ENCODE results near the gene FTSJ3.

Gene FTSJ3

GRCh38 chr17:63831505-63831904 is 4.0 kb upstream of the FTSJ3 start:
- in situ Hi-C loops (cut with HindIII; ENCODE audit: low pct_ligation_motif_present, low pct_unique_long_range_greater_than_20kb, low sequenced_read_pairs) = no loop called here

GRCh38 chr17:63830904-63831491 is 3.5 kb upstream of the FTSJ3 start:
- DNase-seq = no peak
- in situ Hi-C loops (cut with HindIII; ENCODE audit: low pct_ligation_motif_present, low pct_unique_long_range_greater_than_20kb, low sequenced_read_pairs) = no loop called here

More at GRCh38 chr17:63831505-63831904, 4.0 kb upstream of the FTSJ3 start:
- no peak for DNase-seq

GRCh38 chr17:63830278-63830677 is 2.8 kb upstream of the FTSJ3 start:
- in situ Hi-C loops (cut with HindIII; ENCODE audit: low pct_ligation_motif_present, low pct_unique_long_range_greater_than_20kb, low sequenced_read_pairs) = no loop called here

DNA sequence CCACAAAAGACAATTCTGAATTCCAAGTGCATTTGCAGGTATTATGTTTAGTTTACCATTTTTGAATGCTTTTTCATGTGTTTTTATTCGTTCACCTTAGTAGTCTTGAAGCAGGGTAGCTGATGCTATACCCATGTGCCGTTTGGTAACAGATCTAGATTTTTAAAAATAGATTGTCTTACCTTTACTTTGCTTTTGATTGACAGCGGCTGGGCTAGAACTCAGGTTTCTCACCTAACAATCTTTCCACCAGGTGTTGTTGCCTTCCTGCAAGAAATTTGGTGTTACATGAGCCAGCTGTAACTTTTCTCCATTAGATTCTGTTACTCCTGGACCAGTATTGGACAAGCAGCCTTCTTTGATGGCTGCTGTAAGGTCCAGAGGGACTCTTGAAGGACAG is 1.5 kb upstream of the FTSJ3 start:
- no peak for DNase-seq
- in situ Hi-C loops (cut with HindIII; ENCODE audit: low pct_ligation_motif_present, low pct_unique_long_range_greater_than_20kb, low sequenced_read_pairs) = no loop called here

More at GRCh38 chr17:63830278-63830677, 2.8 kb upstream of the FTSJ3 start:
- DNase-seq = no peak

- in situ Hi-C loops (cut with HindIII; ENCODE audit: low pct_ligation_motif_present, low pct_unique_long_range_greater_than_20kb, low sequenced_read_pairs) = no loop called here
- no peak for DNase-seq
Measured at GRCh38 chr17:63827801-63828221, 348 bp upstream of the FTSJ3 start.

- DNase-seq = peak; percentile 59
- in situ Hi-C loops (cut with HindIII; ENCODE audit: low pct_ligation_motif_present, low pct_unique_long_range_greater_than_20kb, low sequenced_read_pairs) = no loop called here
Measured at GRCh38 chr17:63826468-63827001, 928 bp downstream of the FTSJ3 start.

- in situ Hi-C loops (cut with HindIII; ENCODE audit: low pct_ligation_motif_present, low pct_unique_long_range_greater_than_20kb, low sequenced_read_pairs) = no loop called here
- DNase-seq = no peak
Measured at GRCh38 chr17:63824362-63824761, 3.1 kb downstream of the FTSJ3 start.

GRCh38 chr17:63823659-63824331 is 3.7 kb downstream of the FTSJ3 start:
- DNase-seq = no peak
- in situ Hi-C loops (cut with HindIII; ENCODE audit: low pct_ligation_motif_present, low pct_unique_long_range_greater_than_20kb, low sequenced_read_pairs) = no loop called here

- in situ Hi-C loops (cut with HindIII; ENCODE audit: low pct_ligation_motif_present, low pct_unique_long_range_greater_than_20kb, low sequenced_read_pairs) = no loop called here
- no peak for DNase-seq
Measured at GRCh38 chr17:63822537-63822936, 4.9 kb downstream of the FTSJ3 start.

- DNase-seq = no peak
- in situ Hi-C loops (cut with HindIII; ENCODE audit: low pct_ligation_motif_present, low pct_unique_long_range_greater_than_20kb, low sequenced_read_pairs) = no loop called here
Measured at GRCh38 chr17:63821804-63822203, 5.7 kb downstream of the FTSJ3 start.

- in situ Hi-C loops (cut with HindIII; ENCODE audit: low pct_ligation_motif_present, low pct_unique_long_range_greater_than_20kb, low sequenced_read_pairs) = no loop called here
- DNase-seq = no peak
Measured at GRCh38 chr17:63820963-63821561, 6.4 kb downstream of the FTSJ3 start.

- no peak for DNase-seq
- in situ Hi-C loops (cut with HindIII; ENCODE audit: low pct_ligation_motif_present, low pct_unique_long_range_greater_than_20kb, low sequenced_read_pairs) = loop anchor here (10.0 kb wide), 1 partner anchor 55 kb away; no protein-coding TSS in a partner anchor
Measured at GRCh38 chr17:63819585-63820537, 7.6 kb downstream of the FTSJ3 start.

- peak; percentile 73 for DNase-seq
- in situ Hi-C loops (cut with HindIII; ENCODE audit: low pct_ligation_motif_present, low pct_unique_long_range_greater_than_20kb, low sequenced_read_pairs) = loop anchor here (10.0 kb wide), 1 partner anchor 54 kb away; no protein-coding TSS in a partner anchor
Measured at GRCh38 chr17:63819131-63819530, 8.3 kb downstream of the FTSJ3 start.

DNA sequence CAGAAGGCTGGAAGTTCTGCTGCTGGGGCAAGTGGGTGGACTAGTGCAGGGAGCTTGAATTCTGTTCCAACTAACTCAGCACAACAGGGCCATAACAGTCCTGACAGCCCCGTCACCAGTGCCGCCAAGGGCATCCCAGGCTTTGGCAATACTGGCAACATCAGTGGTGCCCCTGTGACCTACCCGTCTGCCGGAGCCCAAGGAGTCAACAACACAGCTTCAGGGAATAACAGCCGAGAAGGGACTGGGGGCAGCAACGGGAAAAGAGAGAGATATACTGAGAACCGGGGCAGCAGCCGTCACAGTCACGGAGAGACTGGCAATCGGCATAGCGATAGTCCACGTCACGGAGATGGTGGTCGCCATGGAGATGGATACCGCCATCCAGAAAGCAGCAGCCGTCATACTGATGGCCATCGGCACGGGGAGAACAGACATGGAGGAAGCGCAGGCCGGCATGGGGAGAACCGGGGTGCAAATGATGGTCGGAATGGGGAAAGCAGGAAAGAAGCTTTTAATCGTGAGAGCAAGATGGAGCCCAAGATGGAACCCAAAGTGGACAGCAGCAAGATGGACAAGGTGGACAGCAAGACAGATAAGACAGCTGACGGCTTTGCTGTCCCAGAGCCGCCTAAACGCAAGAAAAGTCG is 9.6 kb downstream of the FTSJ3 start:
- in situ Hi-C loops (cut with HindIII; ENCODE audit: low pct_ligation_motif_present, low pct_unique_long_range_greater_than_20kb, low sequenced_read_pairs) = loop anchor here (10.0 kb wide), 1 partner anchor 53 kb away; no protein-coding TSS in a partner anchor
- no peak for DNase-seq

DNA sequence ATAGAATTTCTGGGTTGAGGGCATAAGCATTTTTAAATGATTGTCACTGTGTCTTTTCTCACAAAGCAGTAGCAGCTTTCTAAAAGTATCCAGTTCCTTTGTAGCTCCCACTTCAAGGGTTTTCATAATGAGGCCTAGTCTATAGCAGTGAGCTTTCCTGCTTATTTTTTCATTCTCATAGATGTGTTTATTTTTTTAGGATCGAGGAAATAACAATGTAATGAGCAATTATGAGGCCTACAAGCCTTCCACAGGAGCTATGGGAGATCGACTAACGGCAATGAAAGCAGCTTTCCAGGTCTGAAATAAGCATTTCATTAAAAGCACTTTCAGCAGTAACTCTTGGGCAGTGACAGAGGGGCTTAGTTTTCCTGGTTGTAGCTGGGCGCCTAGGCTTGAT is 10.8 kb downstream of the FTSJ3 start:
- in situ Hi-C loops (cut with HindIII; ENCODE audit: low pct_ligation_motif_present, low pct_unique_long_range_greater_than_20kb, low sequenced_read_pairs) = loop anchor here (10.0 kb wide), 1 partner anchor 52 kb away; no protein-coding TSS in a partner anchor
- no peak for DNase-seq

- DNase-seq = no peak
- in situ Hi-C loops (cut with HindIII; ENCODE audit: low pct_ligation_motif_present, low pct_unique_long_range_greater_than_20kb, low sequenced_read_pairs) = loop anchor here (10.0 kb wide), 1 partner anchor 51 kb away; no protein-coding TSS in a partner anchor
Measured at GRCh38 chr17:63816123-63816522, 11.3 kb downstream of the FTSJ3 start.

GRCh38 chr17:63809970-63810369 is 17.5 kb downstream of the FTSJ3 start:
- DNase-seq = no peak
- in situ Hi-C loops (cut with HindIII; ENCODE audit: low pct_ligation_motif_present, low pct_unique_long_range_greater_than_20kb, low sequenced_read_pairs) = loop anchor here (10.0 kb wide), 1 partner anchor 45 kb away; no protein-coding TSS in a partner anchor

DNA sequence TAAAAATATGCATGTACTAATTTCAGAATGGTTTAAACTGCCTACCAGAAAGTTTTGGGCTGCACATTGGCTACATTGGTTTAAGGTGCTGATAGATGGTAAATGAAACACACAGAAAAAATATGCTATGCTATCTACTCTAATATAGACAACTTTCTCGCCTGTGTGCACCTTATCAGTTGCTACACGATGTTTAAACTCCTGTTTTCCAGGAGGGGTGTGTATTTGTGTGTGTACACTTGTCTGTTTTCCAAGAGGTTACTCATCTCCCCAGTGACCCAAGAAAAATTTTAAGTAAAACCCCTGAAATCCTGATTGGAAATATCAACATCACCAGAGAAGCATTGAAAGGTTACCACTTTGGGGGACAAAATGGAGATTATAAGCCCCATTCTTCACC is 21.9 kb downstream of the FTSJ3 start:
- no peak for DNase-seq
- in situ Hi-C loops (cut with HindIII; ENCODE audit: low pct_ligation_motif_present, low pct_unique_long_range_greater_than_20kb, low sequenced_read_pairs) = no loop called here

All from ACHN (cell line).